Diencephalon (tissue), 1 donor: ENCODE data around the gene TSN. TPM values are rescaled to one million over a fixed set of nuclear protein-coding genes. Genes with fewer than 3 reads are reported as not detected.

ENCODE experiments used
- total RNA-seq: library from RNA; depleted of rRNA; stranded (reverse); fragments of >200 nt; gene quantifications from one replicate; pipeline ENCODE4 v1.2.3, GENCODE V29; 2014

TSN gene
- total RNA-seq = 73.4 TPM

GRCh38 chr2:121755237-121756111, at the start of gene TSN:
TSN (plus strand) TSS chr2:121755651; CDS start chr2:121755780, 129 bp downstream.

DNA sequence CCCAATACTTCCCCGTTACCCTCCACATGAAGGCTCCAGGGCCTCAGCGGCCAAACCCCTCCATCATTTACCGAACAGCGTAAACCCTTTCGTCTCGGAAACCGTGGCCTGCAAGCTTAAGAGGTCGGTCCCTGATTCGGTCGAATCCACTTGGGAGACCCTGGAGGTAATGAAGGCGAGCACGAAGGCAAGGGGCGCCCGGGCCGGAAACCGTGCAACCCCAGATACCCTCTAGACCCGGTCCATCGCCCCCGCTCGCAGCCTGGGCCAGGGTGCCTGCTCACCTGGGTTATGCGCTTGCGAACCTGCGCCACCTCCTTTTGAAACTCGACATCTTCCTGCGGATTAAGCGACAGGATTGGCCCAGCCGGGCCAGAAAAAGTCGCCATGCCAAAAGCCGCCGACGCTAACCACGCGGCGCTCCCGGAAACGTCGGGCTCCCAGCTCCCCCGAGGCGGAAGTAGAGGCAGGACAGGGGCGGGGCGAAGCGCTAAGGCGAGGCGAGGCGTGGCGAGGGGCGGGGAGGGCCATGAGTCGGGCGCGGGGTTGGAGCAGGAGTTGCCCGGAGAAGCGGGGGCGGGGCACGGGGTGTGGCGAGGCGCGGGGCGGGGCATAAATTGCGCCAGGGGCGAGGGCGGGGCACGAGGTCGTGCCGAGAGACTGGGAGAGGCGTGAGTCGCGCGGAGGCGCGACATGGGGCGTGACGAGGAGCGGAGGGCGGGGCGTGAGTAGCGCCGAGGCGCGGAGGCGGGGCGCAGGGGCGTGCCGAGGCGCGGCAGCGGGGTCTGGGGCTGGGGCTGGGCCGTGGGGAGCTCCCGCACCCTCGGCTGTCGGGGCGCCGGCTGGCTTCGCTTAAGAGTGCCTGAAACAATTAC, 18.8 kb upstream of the TSN start, which contains the start of gene NIFK:
TSS of gene NIFK (minus strand) at position 414 of the 875 bp plus-strand sequence. CDS start at position 389, 25 bp downstream.

Other genes starting within 250 kb of the TSN start
- gene RNU4ATAC, start 224.8 kb upstream of the TSN start, total RNA-seq = under 0.01 TPM
- gene CLASP1, start 106.2 kb upstream of the TSN start, total RNA-seq = 156 TPM
- 40.8 TPM for gene NIFK, start 18.8 kb upstream of the TSN start, total RNA-seq